Testis (tissue), 2 donors: ENCODE data around the gene LSP1.

Experiments used
- POLR2A ChIP-seq: fragments of 450-650 bp; IDR thresholded peaks from one replicate; pipeline ENCODE4 v1.6.1; 2017; ENCODE audit warnings: antibody characterized with exemption, mild to moderate bottlenecking, moderate library complexity
- TF ChIP-seq, protein P1 (sequence below), 3 experiments: fragments of 450-650 bp in 2 of 3; fragments of 200-600 bp in 1 of 3; sonication (generic) in 1 of 3; IDR thresholded peaks; one replicate each; pipeline ENCODE4 v1.5.1; 2016 to 2019; ENCODE audit warnings: antibody characterized with exemption in 3 of 3, mild to moderate bottlenecking in 2 of 3, moderate library complexity in 1 of 3

- TF ChIP-seq, protein P1, sequence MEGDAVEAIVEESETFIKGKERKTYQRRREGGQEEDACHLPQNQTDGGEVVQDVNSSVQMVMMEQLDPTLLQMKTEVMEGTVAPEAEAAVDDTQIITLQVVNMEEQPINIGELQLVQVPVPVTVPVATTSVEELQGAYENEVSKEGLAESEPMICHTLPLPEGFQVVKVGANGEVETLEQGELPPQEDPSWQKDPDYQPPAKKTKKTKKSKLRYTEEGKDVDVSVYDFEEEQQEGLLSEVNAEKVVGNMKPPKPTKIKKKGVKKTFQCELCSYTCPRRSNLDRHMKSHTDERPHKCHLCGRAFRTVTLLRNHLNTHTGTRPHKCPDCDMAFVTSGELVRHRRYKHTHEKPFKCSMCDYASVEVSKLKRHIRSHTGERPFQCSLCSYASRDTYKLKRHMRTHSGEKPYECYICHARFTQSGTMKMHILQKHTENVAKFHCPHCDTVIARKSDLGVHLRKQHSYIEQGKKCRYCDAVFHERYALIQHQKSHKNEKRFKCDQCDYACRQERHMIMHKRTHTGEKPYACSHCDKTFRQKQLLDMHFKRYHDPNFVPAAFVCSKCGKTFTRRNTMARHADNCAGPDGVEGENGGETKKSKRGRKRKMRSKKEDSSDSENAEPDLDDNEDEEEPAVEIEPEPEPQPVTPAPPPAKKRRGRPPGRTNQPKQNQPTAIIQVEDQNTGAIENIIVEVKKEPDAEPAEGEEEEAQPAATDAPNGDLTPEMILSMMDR (IDR thresholded peaks at IDR 0.05), result no peak
- TF ChIP-seq POLR2A, result no peak
These were observed 6.1 kb downstream of the LSP1 start for GRCh38 chr11:1859004-1859403.
